Naive thymus-derived CD4-positive, alpha-beta T cell (primary cell): ENCODE data around the gene GRK4. TPM values are rescaled to one million over a fixed set of nuclear protein-coding genes. Genes with fewer than 3 reads are reported as not detected.

Experiments
- polyA plus RNA-seq, 2 donors: library from polyadenylated mRNA; unstranded; fragments of 300-500 nt; fragmentation: Illumina TruSeq; gene quantifications; one replicate each; pipeline ENCODE4 v1.2.3, GENCODE V29; 2021
- total RNA-seq, 6 experiments: library from RNA in 5 of 6; stranded (reverse) in 5 of 6; gene quantifications; 1 replicate in 5 of 6; 2 replicates in 1 of 6; pipeline ENCODE4 v1.2.3 and lab custom pipeline; 2021 to 2026

The GRK4 gene
- total and polyA plus RNA-seq, 7 experiments from 2014 or later: 1.7 to 4.0 (median 2.1) TPM

Other genes starting within 250 kb of the GRK4 start
- 10 to 100 TPM; 39.4 to 56.0 (median 43.6) TPM for gene TNIP2, start 207.2 kb upstream of the GRK4 start, total RNA-seq
- gene TNIP2, start 207.2 kb upstream of the GRK4 start, polyA plus RNA-seq: 10 to 100 TPM; 33.6 to 55.3 TPM
- 100 to 1,000 TPM in 1 of 5 experiments, 10 to 100 TPM in 4; 22.7 to 269 (median 59.6) TPM for gene SH3BP2, start 170.5 kb upstream of the GRK4 start, total RNA-seq
- 10 to 100 TPM in 1 of 2 donors, 1 to 10 TPM in 1; 5.9 to 11.3 TPM for gene SH3BP2, start 170.5 kb upstream of the GRK4 start, polyA plus RNA-seq
- gene ADD1, start 119.7 kb upstream of the GRK4 start, total RNA-seq: 100 to 1,000 TPM; 211 to 300 (median 282) TPM
- 100 to 1,000 TPM; 152 to 164 TPM for gene ADD1, start 119.7 kb upstream of the GRK4 start, polyA plus RNA-seq
- 10 to 100 TPM; 23.1 to 59.8 (median 43.9) TPM for gene NOP14, start 165 bp upstream of the GRK4 start, total RNA-seq
- 10 to 100 TPM; 12.6 to 33.7 TPM for gene NOP14, start 165 bp upstream of the GRK4 start, polyA plus RNA-seq
- gene HTT-AS, start 111.0 kb downstream of the GRK4 start, total RNA-seq: not detected
- gene HTT-AS, start 111.0 kb downstream of the GRK4 start, polyA plus RNA-seq: not detected
- 100 to 1,000 TPM in 1 of 5 experiments, 10 to 100 TPM in 4; 61.4 to 115 (median 72.5) TPM for gene HTT, start 111.1 kb downstream of the GRK4 start, total RNA-seq
- gene HTT, start 111.1 kb downstream of the GRK4 start, polyA plus RNA-seq: 1 to 10 TPM; 2.4 to 5.2 TPM